HepG2 (cell line): ENCODE results near the gene CSK. TPM values are rescaled to one million over a fixed set of nuclear protein-coding genes. Genes with fewer than 3 reads are reported as not detected.

ENCODE experiments used
- ATAC-seq: fragments of 200-7000 bp; cut with Tn5 transposase; 3 replicates; pipeline ENCODE4 v1.9.1; 2020; ENCODE audit warnings: mild to moderate bottlenecking, moderate library complexity
- BruUV-seq: library from RNA; stranded (reverse); fragments of 400-500 nt; replicated peaks from 2 replicates; lab custom pipeline; 2021; lab: Mats Ljungman, UMichigan
- CTCF ChIA-PET: fragments of 300-600 bp; formaldehyde crosslinking; extraction: SDS; loops from one replicate; lab custom pipeline; 2021; ENCODE audit warnings: low total read pairs, inconsistent platforms, low intra/inter-chr PET ratio; lab: Yijun Ruan, JAX
- POLR2A ChIA-PET: fragments of 350-600 bp; sonication (Branson Sonifier 250); formaldehyde crosslinking; loops from one replicate; lab custom pipeline; 2020; ENCODE audit warnings: antibody characterized with exemption, inconsistent platforms; lab: Yijun Ruan, JAX
- DNase-seq: peaks from one replicate; pipeline ENCODE4 v3.0.0-alpha.2; 2015; ENCODE audit warnings: low spot score
- FAIRE-seq: peaks from 3 replicates; lab custom pipeline; 2011; peaks lifted over from hg19 to GRCh38; lab: Jason Lieb, UNC
- H2AFZ ChIP-seq: one replicate; pipeline ENCODE4 v1.6.1; 2011; ENCODE audit warnings: low read length, inconsistent platforms
- H3K27ac ChIP-seq: fragments of 300-600 bp; 3 replicates; pipeline ENCODE4 v1.8.0; 2011; ENCODE audit warnings: mixed run types, mild to moderate bottlenecking, mixed read lengths, low read length, inconsistent platforms; ENCODE audit not compliant: insufficient read depth; ENCODE audit errors: extremely low read length
- H3K27me3 ChIP-seq, 2 experiments: fragments of 200-600 bp in 1 of 2; 2 replicates in 1 of 2; 3 replicates in 1 of 2; pipeline versions ENCODE4 v1.6.0 to v1.8.0; 2011; ENCODE audit warnings: low read length in 2 of 2, mild to moderate bottlenecking in 2 of 2, moderate library complexity in 2 of 2, inconsistent platforms in 1 of 2; ENCODE audit not compliant: insufficient read depth in 2 of 2, control insufficient read depth in 1 of 2
- H3K36me3 ChIP-seq, 2 experiments: fragments of 200-600 bp in 1 of 2; replicated peaks in 1 of 2; 2 replicates in 1 of 2; 3 replicates in 1 of 2; pipeline versions ENCODE4 v1.5.1 to v1.8.0; 2011; ENCODE audit warnings: low read length in 2 of 2, inconsistent platforms in 1 of 2; ENCODE audit not compliant: insufficient read depth in 2 of 2, control insufficient read depth in 1 of 2
- H3K4me1 ChIP-seq: 2 replicates; pipeline ENCODE4 v1.5.1; 2012; ENCODE audit warnings: low read length, inconsistent platforms; ENCODE audit not compliant: insufficient read depth
- H3K4me2 ChIP-seq: 2 replicates; pipeline ENCODE4 v1.6.0; 2011; ENCODE audit warnings: low read depth, low read length, inconsistent platforms
- H3K4me3 ChIP-seq, 3 experiments: fragments of 200-600 bp in 1 of 3; sonication (generic), shearing (Covaris generic) in 1 of 3; replicated peaks in 1 of 3; 2 replicates each; pipeline ENCODE4 v1.5.1; 2011 to 2016; ENCODE audit warnings: low read length in 3 of 3, inconsistent platforms in 2 of 3, low read depth in 2 of 3, mild to moderate bottlenecking in 2 of 3, control low read depth in 1 of 3, mixed read lengths in 1 of 3; ENCODE audit not compliant: insufficient read depth in 1 of 3
- H3K79me2 ChIP-seq: one replicate; pipeline ENCODE4 v1.6.1; 2011; ENCODE audit warnings: low read length, inconsistent platforms; ENCODE audit not compliant: insufficient read depth
- H3K9ac ChIP-seq: 2 replicates; pipeline ENCODE4 v1.6.0; 2011; ENCODE audit warnings: mild to moderate bottlenecking, low read depth, low read length, inconsistent platforms; ENCODE audit not compliant: insufficient read depth
- H3K9me3 ChIP-seq: 2 replicates; pipeline ENCODE4 v1.5.1; 2012; ENCODE audit warnings: mild to moderate bottlenecking, low read length
- H4K20me1 ChIP-seq: 2 replicates; pipeline ENCODE4 v1.6.0; 2011; ENCODE audit warnings: inconsistent platforms, mild to moderate bottlenecking, low read length, moderate library complexity; ENCODE audit not compliant: insufficient read depth
- FOXJ3 ChIP-seq: sonication (generic); formaldehyde crosslinking; IDR thresholded peaks from 2 replicates; pipeline ENCODE4 v1.4.0; 2020; ENCODE audit warnings: missing genetic modification reagents, mild to moderate bottlenecking, borderline replicate concordance
- KLF15 ChIP-seq: sonication (generic); formaldehyde crosslinking; IDR thresholded peaks from 2 replicates; pipeline ENCODE4 v1.8.1; 2023; ENCODE audit warnings: borderline replicate concordance, mild to moderate bottlenecking, inconsistent platforms, missing genetic modification reagents, mixed read lengths
- POLR2A ChIP-seq, 2 experiments: IDR thresholded peaks; 2 replicates each; pipeline ENCODE4 v1.6.1; 2011; ENCODE audit warnings: low read depth in 2 of 2, low read length in 2 of 2, mild to moderate bottlenecking in 1 of 2, moderate library complexity in 1 of 2; ENCODE audit not compliant: insufficient read depth in 1 of 2
- PPARG ChIP-seq: conservative IDR thresholded peaks from 2 replicates; pipeline ENCODE4 v1.6.1; 2016; ENCODE audit warnings: missing biosample characterization, missing genetic modification reagents
- SCMH1 ChIP-seq: sonication (generic); formaldehyde crosslinking; IDR thresholded peaks from 2 replicates; pipeline ENCODE4 v1.9.0; 2021; ENCODE audit warnings: missing genetic modification reagents, mild to moderate bottlenecking, borderline replicate concordance
- TP53 ChIP-seq: sonication (generic); formaldehyde crosslinking; conservative IDR thresholded peaks from 2 replicates; pipeline ENCODE4 v1.4.0; 2020; ENCODE audit warnings: missing genetic modification reagents
- XRCC5 ChIP-seq: fragments of 200-400 bp; formaldehyde crosslinking; optimal IDR thresholded peaks from 2 replicates; pipeline ENCODE3; 2017; ENCODE audit warnings: mild to moderate bottlenecking, low read length
- ZNF180 ChIP-seq: sonication (generic); formaldehyde crosslinking; IDR thresholded peaks from 2 replicates; pipeline ENCODE4 v1.4.0; 2020; ENCODE audit warnings: low read depth, missing genetic modification reagents, borderline replicate concordance
- ZNF484 ChIP-seq: sonication (generic); formaldehyde crosslinking; IDR thresholded peaks from 2 replicates; pipeline ENCODE4 v1.5.1; 2020; ENCODE audit warnings: mild to moderate bottlenecking, low read depth, missing genetic modification reagents, borderline replicate concordance
- ZNF510 ChIP-seq: sonication (generic); formaldehyde crosslinking; IDR thresholded peaks from 2 replicates; pipeline ENCODE4 v1.4.0; 2020; ENCODE audit warnings: low read depth, mild to moderate bottlenecking, missing genetic modification reagents
- ZNF570 ChIP-seq: sonication (generic); formaldehyde crosslinking; IDR thresholded peaks from 2 replicates; pipeline ENCODE4 v1.4.0; 2020; ENCODE audit warnings: mild to moderate bottlenecking, missing genetic modification reagents, borderline replicate concordance
- ZNF672 ChIP-seq: sonication (generic); formaldehyde crosslinking; IDR thresholded peaks from 2 replicates; pipeline ENCODE4 v1.8.1; 2022; ENCODE audit warnings: missing genetic modification reagents
- ZNF7 ChIP-seq: IDR thresholded peaks from 2 replicates; pipeline ENCODE4 v1.6.1; 2016; ENCODE audit warnings: missing biosample characterization, missing genetic modification reagents
- WGBS: methylation state at CpG from one replicate; pipeline ENCODE4 v1.1.6; 2017; ENCODE audit warnings: low lambda C conversion rate; 5-methylcytosine and 5-hydroxymethylcytosine counted together
- in situ Hi-C: cut with HindIII; loops from 2 replicates; pipeline ENCODE4 v1.10.0; 2017; ENCODE audit warnings: low pct_unique_long_range_greater_than_20kb; ENCODE audit not compliant: extremely low pct_ligation_motif_present
- intact Hi-C: fragments of 100-400 bp; cut with micrococcal nuclease; formaldehyde crosslinking; loops from one replicate; pipeline ENCODE4 v1.10.0; 2022; ENCODE audit not compliant: unreplicated experiment
- polyA plus RNA-seq, 8 experiments: library from polyadenylated mRNA; depleted of rRNA in 3 of 8; stranded (reverse) in 7 of 8; unstranded in 1 of 8; fragments of >200 nt; fragmentation: Illumina TruSeq in 4 of 8; extraction: Trizol in 4 of 8; gene quantifications; 2 replicates each; pipeline versions ENCODE4 v1.2.1 to v1.2.3, GENCODE V29; 2011 to 2016; ENCODE audit warnings: low read depth in 4 of 8, missing spikeins in 1 of 8, mixed read lengths in 1 of 8; ENCODE audit not compliant: insufficient read depth in 1 of 8
- total RNA-seq, 5 experiments: library from RNA; depleted of rRNA; stranded (reverse); fragments of >200 nt; fragmentation: Illumina TruSeq; extraction: Trizol; gene quantifications; 2 replicates each; pipeline ENCODE4 v1.2.3, GENCODE V29; 2016; ENCODE audit warnings: low read depth in 1 of 5
- TF ChIP-seq, protein P1 (sequence below): sonication (generic); formaldehyde crosslinking; IDR thresholded peaks from 2 replicates; pipeline ENCODE4 v1.9.0; 2021; ENCODE audit warnings: missing genetic modification reagents, borderline replicate concordance
- TF ChIP-seq, protein P2 (sequence below): sonication (generic); formaldehyde crosslinking; IDR thresholded peaks from 2 replicates; pipeline ENCODE4 v1.4.0; 2020; ENCODE audit warnings: mild to moderate bottlenecking, missing genetic modification reagents
- TF ChIP-seq, protein P3 (sequence below): sonication (generic); formaldehyde crosslinking; IDR thresholded peaks from 2 replicates; pipeline ENCODE4 v1.4.0; 2020; ENCODE audit warnings: missing genetic modification reagents
- TF ChIP-seq, protein P4 (sequence below): sonication (generic); formaldehyde crosslinking; IDR thresholded peaks from 2 replicates; pipeline ENCODE4 v1.8.1; 2023; ENCODE audit warnings: mild to moderate bottlenecking, missing genetic modification reagents, borderline replicate concordance

Gene CSK
- total and polyA plus RNA-seq, 2 of the 13 experiments (the other 11 are each of a cell fraction or from before 2014, with no cell fraction given): 12.5 to 21.3 TPM

DNA sequence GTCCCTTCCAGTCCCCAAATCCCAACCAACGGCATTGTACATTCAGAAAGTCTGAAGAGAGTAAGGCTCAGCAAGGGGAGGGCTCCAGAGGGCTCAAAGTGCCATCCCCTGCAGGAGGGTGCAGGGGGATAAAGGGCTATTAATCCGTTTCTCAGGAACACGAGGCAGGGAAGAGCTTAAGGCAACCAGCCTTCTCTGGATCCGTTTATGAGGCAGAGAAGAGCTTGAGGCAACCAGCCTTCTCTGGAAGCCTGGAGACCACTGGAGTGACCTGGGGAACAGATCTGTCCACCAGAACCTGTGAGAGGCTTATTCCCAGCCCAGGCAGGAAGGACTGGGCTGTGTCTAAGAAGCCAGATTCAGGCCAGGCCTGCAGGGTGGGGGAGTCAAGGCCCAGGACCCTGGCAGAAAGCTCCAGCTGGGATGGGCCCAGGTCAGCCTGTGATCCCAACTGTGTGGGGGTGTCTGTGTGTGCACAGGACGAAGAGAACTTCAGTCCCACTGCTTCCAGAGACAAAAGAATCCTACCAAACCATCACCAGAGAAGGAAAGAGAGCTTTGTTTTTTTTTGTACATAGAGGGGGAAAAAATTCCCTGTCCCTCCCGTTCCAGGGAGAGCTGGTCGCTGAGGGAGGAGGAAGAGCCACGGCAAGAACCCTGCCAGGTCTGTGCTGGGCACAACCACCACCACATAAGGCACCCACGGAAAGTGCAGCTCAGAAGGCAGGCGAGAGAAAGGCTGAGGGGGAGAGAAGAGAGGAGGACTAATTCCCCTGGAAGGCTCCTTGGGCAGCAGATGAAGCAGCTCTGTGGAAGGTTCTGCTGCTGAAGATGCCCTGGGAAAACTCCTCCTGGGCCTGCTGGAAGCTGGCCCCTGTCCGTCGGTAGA is 62.7 kb downstream of the CSK start:
- CTCF ChIA-PET: no interaction called here
- no peak overlapping the region for H3K27ac ChIP-seq
- H2AFZ ChIP-seq: no peak overlapping the region
- peaks cover 22% of the 10 kb centered on the region for H3K4me1 ChIP-seq
- POLR2A ChIA-PET: interaction anchor here (1.2 to 1.3 kb wide), 2 partner anchors 45 to 51 kb away, joined by 3 read pairs; partner anchors contain the start of gene MPI
- intact Hi-C loops (no loop called here), in situ Hi-C loops (no loop called here)
- DNase-seq (no peak), ATAC-seq (no peak), FAIRE-seq (no peak)
- no peak overlapping the region for H3K9ac ChIP-seq
- 94% methylated on average over 8 of the region's 12 CpGs for WGBS
- no peaks in the 10 kb centered on the region for H3K79me2 ChIP-seq
- peaks cover 10 to 33% of the 10 kb centered on the region in 2 experiments; a peak in 4 of 5 replicates for H3K36me3 ChIP-seq
- H3K4me3 ChIP-seq: no peak overlapping the region
- TF ChIP-seq, protein P1, sequence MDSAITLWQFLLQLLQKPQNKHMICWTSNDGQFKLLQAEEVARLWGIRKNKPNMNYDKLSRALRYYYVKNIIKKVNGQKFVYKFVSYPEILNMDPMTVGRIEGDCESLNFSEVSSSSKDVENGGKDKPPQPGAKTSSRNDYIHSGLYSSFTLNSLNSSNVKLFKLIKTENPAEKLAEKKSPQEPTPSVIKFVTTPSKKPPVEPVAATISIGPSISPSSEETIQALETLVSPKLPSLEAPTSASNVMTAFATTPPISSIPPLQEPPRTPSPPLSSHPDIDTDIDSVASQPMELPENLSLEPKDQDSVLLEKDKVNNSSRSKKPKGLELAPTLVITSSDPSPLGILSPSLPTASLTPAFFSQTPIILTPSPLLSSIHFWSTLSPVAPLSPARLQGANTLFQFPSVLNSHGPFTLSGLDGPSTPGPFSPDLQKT: no peak
- TF ChIP-seq ZNF510 (CRISPR knock-in tag) (no peak), ZNF570 (CRISPR knock-in tag) (no peak), TP53 (no peak), SCMH1 (CRISPR knock-in tag) (no peak), PPARG (CRISPR knock-in tag) (no peak), ZNF7 (CRISPR knock-in tag) (no peak), FOXJ3 (no peak), ZNF672 (CRISPR knock-in tag) (no peak), ZNF484 (no peak), KLF15 (no peak), ZNF180 (no peak), POLR2A (IDR thresholded peaks at IDR 0.05; ENCODE audit: insufficient read depth in 1 of 2, low read depth in 2 of 2, low read length in 2 of 2) (no peak), XRCC5 (no peak)
- TF ChIP-seq, protein P2, sequence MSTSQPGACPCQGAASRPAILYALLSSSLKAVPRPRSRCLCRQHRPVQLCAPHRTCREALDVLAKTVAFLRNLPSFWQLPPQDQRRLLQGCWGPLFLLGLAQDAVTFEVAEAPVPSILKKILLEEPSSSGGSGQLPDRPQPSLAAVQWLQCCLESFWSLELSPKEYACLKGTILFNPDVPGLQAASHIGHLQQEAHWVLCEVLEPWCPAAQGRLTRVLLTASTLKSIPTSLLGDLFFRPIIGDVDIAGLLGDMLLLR (CRISPR knock-in tag): no peak
- TF ChIP-seq, protein P3, sequence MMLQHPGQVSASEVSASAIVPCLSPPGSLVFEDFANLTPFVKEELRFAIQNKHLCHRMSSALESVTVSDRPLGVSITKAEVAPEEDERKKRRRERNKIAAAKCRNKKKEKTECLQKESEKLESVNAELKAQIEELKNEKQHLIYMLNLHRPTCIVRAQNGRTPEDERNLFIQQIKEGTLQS (CRISPR knock-in tag): no peak
- TF ChIP-seq, protein P4, sequence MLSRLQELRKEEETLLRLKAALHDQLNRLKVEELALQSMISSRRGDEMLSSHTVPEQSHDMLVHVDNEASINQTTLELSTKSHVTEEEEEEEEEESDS (CRISPR knock-in tag): no peak
- H3K27me3 ChIP-seq: no peaks in the 10 kb centered on the region
- BruUV-seq: TSS peak; percentile 19
- no peaks in the 10 kb centered on the region for H3K9me3 ChIP-seq
- no peak overlapping the region for H3K4me2 ChIP-seq
- no peaks in the 10 kb centered on the region for H4K20me1 ChIP-seq
